MM.1S (cell line): ENCODE results near the gene AGRP.

Source experiments
- DNase-seq: peaks from one replicate; pipeline ENCODE4 v3.0.0-alpha.2; 2015
- H2AFZ ChIP-seq: fragments of 300-600 bp; sonication (generic); 2 replicates; pipeline ENCODE4 v1.6.0; 2016; ENCODE audit warnings: antibody characterized with exemption, low read length
- H3F3A ChIP-seq: fragments of 300-600 bp; sonication (generic); 2 replicates; pipeline ENCODE4 v1.6.1; 2016; ENCODE audit warnings: mild to moderate bottlenecking, antibody characterized with exemption, low read length, moderate library complexity, mixed read lengths; ENCODE audit not compliant: insufficient read depth
- H3K27ac ChIP-seq: fragments of 300-600 bp; sonication (generic); 2 replicates; pipeline ENCODE4 v1.5.1; 2016; ENCODE audit warnings: mild to moderate bottlenecking, low read length
- H3K27me3 ChIP-seq: fragments of 300-600 bp; sonication (generic); replicated peaks from 2 replicates; pipeline ENCODE4 v1.6.0; 2016; ENCODE audit warnings: low read length; ENCODE audit not compliant: insufficient read depth
- H3K36me3 ChIP-seq: fragments of 300-600 bp; sonication (generic); replicated peaks from 2 replicates; pipeline ENCODE4 v1.6.1; 2016; ENCODE audit warnings: mild to moderate bottlenecking, low read length, mixed read lengths; ENCODE audit not compliant: insufficient read depth
- H3K4me1 ChIP-seq: fragments of 300-600 bp; sonication (generic); 2 replicates; pipeline ENCODE4 v1.6.1; 2016; ENCODE audit warnings: low read length, mixed read lengths
- H3K4me2 ChIP-seq: fragments of 300-600 bp; sonication (generic); 2 replicates; pipeline ENCODE4 v1.6.0; 2016; ENCODE audit warnings: low read depth, low read length
- H3K4me3 ChIP-seq: fragments of 300-600 bp; sonication (generic); 2 replicates; pipeline ENCODE4 v1.5.1; 2016; ENCODE audit warnings: low read length, mixed read lengths
- H3K79me2 ChIP-seq: fragments of 300-600 bp; sonication (generic); 2 replicates; pipeline ENCODE4 v1.6.1; 2016; ENCODE audit warnings: mixed run types, low read length, mixed read lengths
- H3K9ac ChIP-seq: fragments of 300-600 bp; sonication (generic); 2 replicates; pipeline ENCODE4 v1.6.1; 2016; ENCODE audit warnings: low read length, mixed read lengths
- H3K9me2 ChIP-seq: fragments of 300-600 bp; sonication (generic); replicated peaks from 2 replicates; pipeline ENCODE4 v1.6.1; 2016; ENCODE audit warnings: mild to moderate bottlenecking, low read length, mixed read lengths; ENCODE audit not compliant: insufficient read depth
- H3K9me3 ChIP-seq: fragments of 300-600 bp; sonication (generic); replicated peaks from 2 replicates; pipeline ENCODE4 v1.6.1; 2016; ENCODE audit warnings: mild to moderate bottlenecking, low read length, mixed read lengths; ENCODE audit not compliant: insufficient read depth
- H4K20me1 ChIP-seq: fragments of 300-600 bp; sonication (generic); 2 replicates; pipeline ENCODE4 v1.6.1; 2016; ENCODE audit warnings: mild to moderate bottlenecking, low read length, moderate library complexity, mixed read lengths; ENCODE audit not compliant: insufficient read depth
- EZH2 ChIP-seq: fragments of 300-600 bp; sonication (generic); optimal IDR thresholded peaks from 2 replicates; pipeline ENCODE3; 2017; ENCODE audit warnings: low read depth, mild to moderate bottlenecking, antibody characterized with exemption, low read length, mixed read lengths
- EZH2phosphoT487 ChIP-seq: fragments of 300-600 bp; sonication (generic); IDR thresholded peaks from 2 replicates; pipeline ENCODE4 v1.6.1; 2018; ENCODE audit warnings: antibody characterized with exemption, low read length
- TF ChIP-seq, protein P1 (sequence below): fragments of 300-600 bp; sonication (generic); IDR thresholded peaks from 2 replicates; pipeline ENCODE4 v1.5.1; 2016; ENCODE audit warnings: antibody characterized with exemption, low read length, mixed read lengths

The AGRP gene

DNA sequence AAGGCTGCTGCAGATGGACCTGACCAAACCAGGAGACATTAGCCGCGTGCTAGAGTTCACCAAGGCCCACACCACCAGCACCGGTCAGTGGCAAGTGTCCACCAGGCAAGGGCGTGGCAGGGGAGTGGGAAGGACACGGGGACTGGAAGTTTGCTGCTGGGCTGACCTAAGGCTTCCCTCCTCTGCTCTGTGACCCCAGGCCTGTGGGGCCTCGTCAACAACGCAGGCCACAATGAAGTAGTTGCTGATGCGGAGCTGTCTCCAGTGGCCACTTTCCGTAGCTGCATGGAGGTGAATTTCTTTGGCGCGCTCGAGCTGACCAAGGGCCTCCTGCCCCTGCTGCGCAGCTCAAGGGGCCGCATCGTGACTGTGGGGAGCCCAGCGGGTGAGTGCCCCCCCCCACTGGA is 47.6 kb downstream of the AGRP start:
- Histone ChIP-seq H3K9me2 (no peaks in the 10 kb centered on the region), H3K4me2 (no peak overlapping the region), H2AFZ (no peak overlapping the region), H3K27me3 (no peaks in the 10 kb centered on the region; the same call in 1 of the 2 replicates), H3F3A (no peaks in the 10 kb centered on the region), H3K4me1 (no peaks in the 10 kb centered on the region), H3K9ac (no peak overlapping the region), H3K9me3 (no peaks in the 10 kb centered on the region), H3K27ac (no peak overlapping the region), H3K4me3 (no peak overlapping the region), H3K36me3 (no peaks in the 10 kb centered on the region), H3K79me2 (no peaks in the 10 kb centered on the region), H4K20me1 (no peaks in the 10 kb centered on the region)
- no peak for DNase-seq
- TF ChIP-seq, protein P1, sequence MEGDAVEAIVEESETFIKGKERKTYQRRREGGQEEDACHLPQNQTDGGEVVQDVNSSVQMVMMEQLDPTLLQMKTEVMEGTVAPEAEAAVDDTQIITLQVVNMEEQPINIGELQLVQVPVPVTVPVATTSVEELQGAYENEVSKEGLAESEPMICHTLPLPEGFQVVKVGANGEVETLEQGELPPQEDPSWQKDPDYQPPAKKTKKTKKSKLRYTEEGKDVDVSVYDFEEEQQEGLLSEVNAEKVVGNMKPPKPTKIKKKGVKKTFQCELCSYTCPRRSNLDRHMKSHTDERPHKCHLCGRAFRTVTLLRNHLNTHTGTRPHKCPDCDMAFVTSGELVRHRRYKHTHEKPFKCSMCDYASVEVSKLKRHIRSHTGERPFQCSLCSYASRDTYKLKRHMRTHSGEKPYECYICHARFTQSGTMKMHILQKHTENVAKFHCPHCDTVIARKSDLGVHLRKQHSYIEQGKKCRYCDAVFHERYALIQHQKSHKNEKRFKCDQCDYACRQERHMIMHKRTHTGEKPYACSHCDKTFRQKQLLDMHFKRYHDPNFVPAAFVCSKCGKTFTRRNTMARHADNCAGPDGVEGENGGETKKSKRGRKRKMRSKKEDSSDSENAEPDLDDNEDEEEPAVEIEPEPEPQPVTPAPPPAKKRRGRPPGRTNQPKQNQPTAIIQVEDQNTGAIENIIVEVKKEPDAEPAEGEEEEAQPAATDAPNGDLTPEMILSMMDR = no peak
- TF ChIP-seq EZH2 (no peak), EZH2phosphoT487 (no peak)

DNA sequence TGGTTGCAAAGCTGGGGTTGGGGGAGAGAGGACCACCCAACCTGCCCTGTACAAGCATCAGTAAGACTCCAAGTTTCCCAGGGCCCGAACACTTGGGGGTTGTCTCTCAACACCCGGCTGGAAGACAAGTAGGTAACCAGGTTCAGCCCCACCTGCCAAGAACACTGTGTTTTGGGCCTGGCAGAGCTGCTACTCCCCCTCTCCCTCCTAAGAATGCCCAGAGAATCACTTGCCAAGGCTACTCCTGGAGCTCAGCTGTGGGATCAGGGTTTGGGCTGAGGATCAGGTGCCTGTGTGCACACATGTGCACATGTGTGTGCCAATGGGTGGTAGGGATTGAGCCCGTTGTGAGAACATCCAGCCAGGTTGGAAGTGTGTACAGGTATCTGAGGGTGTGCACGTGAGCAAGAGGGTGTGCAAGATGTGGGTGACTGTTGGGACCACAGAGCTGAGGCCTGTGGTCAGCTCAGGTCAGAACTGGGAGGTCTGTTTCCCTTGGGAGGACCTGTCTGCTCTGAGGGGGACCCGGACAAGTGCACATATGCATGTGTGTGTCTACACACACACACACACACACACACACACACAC is 50.1 kb downstream of the AGRP start:
- H4K20me1 ChIP-seq = no peaks in the 10 kb centered on the region
- no peak overlapping the region for H3K27ac ChIP-seq
- no peak for DNase-seq
- no peak overlapping the region for H2AFZ ChIP-seq
- no peaks in the 10 kb centered on the region for H3K4me1 ChIP-seq
- H3K9ac ChIP-seq = no peak overlapping the region
- H3K9me3 ChIP-seq = no peaks in the 10 kb centered on the region
- TF ChIP-seq EZH2 (no peak), EZH2phosphoT487 (no peak)
- TF ChIP-seq, protein P1 = no peak
- H3K36me3 ChIP-seq = no peaks in the 10 kb centered on the region
- H3K27me3 ChIP-seq = peaks cover 21% of the 10 kb centered on the region
- H3K4me2 ChIP-seq = no peak overlapping the region
- H3K9me2 ChIP-seq = no peaks in the 10 kb centered on the region
- H3K79me2 ChIP-seq = no peaks in the 10 kb centered on the region
- no peaks in the 10 kb centered on the region for H3F3A ChIP-seq
- no peak overlapping the region for H3K4me3 ChIP-seq
